ENCODE data around the gene GPN2.
"Not testable (repeated sequence)": the region's sequence is repeated elsewhere in the genome, so short reads cannot be mapped to it uniquely, and the experiment has no call there.

The GPN2 gene

DNA sequence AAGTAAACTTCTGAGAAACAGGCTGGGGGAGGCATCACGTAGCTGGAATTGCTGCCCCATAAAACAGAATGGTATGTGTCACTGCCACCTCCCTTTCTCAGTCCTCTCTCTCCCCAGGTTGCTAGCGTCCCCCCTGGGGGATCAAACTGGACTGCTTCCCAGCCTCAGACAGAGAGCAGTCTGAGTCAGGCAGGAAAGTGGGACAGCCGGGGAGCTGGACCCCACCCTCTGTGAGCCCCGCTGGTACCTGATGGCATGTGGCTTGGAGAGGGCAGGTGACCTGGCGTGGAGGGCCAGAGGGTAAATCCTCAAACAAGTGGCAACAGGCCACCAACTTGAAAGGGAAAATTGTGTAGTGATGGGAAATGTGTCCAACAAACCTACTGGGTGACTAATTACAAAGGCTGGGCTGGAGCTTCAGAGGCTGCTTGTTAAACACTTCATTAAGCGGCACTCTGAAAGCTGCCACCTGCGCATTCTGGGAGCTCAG, 28.1 kb downstream of the GPN2 start:
- H3K27ac ChIP-seq: peak overlapping the region in 20 of 21 experiments; percentile 68 to 98 (median 93)
- no peak overlapping the region for H3K4me3 ChIP-seq

DNA sequence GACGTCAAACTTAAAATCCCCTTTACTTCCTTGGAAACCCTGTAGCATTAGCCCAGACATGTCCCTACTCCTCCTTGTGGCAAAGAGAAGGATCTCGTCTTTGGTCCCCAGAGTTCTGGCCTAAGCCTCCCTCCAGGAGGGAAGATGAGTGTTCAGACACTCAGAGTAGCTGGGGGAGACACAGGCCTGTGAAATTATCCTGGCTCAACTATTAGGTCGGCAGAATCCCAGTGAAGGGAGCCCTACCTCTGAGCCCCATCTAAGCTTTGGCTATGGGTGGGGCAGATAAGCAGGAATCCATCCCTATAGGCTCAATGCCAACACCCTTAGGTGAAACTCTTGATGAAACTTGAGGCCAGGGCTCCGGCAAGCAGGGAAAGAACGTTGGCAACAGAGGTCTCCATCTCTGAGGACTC, 28.8 kb downstream of the GPN2 start:
- peak overlapping the region in 20 of 21 experiments; percentile 68 to 98 (median 93) for H3K27ac ChIP-seq

DNA sequence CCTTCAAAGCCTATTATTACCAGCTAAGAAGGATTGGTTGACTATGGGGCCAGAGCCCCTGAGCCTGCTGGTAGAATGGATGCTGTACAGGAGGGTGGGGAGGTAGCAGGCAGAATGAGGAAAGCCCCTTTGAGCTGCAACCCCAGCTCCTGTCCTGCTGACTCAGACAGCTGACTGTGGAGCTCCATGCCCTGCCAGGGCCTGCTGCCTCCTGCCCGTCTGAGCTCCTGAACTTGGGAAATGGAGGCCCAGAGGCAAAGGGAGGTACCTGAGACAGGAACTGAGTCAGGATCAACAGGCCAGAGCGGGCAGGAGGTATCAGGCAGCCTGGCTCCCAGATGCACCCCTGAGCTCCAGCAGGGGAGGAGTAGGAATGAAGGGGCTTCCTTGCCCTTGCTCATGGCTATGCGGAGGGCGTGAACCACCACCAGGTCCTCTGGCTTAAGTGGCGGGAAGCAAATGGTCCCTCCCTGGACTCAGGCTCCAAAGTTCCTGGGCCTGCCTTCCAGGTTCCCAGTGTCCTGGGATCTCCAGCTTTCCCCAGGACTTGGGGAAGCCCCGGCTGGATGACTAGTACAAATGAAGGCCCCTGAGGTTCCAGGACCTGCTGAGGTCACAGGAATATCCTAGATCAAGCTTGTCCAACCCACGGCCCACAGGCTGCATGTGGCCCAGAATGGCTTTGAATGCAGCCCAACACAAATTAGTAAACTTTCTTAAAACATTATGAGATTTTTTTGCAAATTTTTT, 31.0 kb downstream of the GPN2 start:
- Histone ChIP-seq H3K4me3 (no peak overlapping the region), H3K27ac (peak overlapping the region in 20 of 21 experiments; percentile 54 to 98 (median 92))

More for the DNA sequence above, 28.8 kb downstream of the GPN2 start:
- no peak overlapping the region for H3K4me3 ChIP-seq

DNA sequence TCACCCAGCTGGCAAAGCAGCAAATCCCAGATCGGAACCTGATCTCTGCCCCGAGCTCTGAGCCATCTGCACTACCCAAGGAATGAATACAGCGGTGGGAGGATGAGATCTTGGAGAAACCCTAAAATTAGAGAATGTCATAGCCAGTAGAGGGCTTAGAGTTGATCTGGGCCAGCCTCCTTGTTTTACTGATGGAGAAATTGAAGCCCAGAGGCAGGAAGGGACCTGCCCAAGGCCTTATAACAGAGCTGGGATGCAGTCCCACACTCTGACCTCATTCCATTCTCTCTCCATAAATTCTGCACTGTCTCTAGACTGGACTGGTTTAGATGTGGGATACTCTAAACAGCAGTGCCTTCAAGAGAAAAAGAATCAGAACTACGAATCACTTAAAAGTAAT, 31.9 kb downstream of the GPN2 start:
- no peak overlapping the region for H3K4me3 ChIP-seq
- peak overlapping the region in 20 of 21 experiments; percentile 54 to 98 (median 87) for H3K27ac ChIP-seq

DNA sequence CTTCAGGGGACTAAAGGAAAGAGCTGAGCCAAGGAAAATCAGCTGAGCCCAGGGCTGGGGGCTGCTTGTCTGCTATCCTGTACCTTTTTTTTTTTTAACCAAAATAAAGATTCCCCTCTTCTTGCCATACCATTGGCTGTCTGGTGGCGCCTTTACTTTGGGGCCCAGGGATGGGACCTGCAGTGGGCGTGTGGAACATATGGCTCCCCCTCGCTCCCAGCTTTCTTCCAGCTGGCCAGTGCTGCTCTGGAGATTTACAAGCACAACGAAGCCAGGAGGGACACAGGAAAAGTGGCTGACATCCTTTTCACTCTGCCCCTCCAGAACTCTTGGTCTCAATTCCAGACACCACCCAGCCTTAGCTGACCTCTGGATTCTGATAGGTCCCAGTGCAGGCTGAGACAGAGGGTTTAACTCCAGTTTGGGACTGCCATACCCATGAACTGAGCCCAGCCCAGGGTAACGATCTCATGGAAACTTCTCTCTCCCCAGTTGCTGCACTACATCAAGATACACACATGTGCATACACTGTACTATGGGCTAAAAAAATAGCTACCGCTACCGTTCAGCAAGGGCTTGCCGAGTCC, 32.5 kb downstream of the GPN2 start:
- Histone ChIP-seq H3K4me3 (no peak overlapping the region), H3K27ac (peak overlapping the region in 20 of 21 experiments; percentile 43 to 98 (median 87))

DNA sequence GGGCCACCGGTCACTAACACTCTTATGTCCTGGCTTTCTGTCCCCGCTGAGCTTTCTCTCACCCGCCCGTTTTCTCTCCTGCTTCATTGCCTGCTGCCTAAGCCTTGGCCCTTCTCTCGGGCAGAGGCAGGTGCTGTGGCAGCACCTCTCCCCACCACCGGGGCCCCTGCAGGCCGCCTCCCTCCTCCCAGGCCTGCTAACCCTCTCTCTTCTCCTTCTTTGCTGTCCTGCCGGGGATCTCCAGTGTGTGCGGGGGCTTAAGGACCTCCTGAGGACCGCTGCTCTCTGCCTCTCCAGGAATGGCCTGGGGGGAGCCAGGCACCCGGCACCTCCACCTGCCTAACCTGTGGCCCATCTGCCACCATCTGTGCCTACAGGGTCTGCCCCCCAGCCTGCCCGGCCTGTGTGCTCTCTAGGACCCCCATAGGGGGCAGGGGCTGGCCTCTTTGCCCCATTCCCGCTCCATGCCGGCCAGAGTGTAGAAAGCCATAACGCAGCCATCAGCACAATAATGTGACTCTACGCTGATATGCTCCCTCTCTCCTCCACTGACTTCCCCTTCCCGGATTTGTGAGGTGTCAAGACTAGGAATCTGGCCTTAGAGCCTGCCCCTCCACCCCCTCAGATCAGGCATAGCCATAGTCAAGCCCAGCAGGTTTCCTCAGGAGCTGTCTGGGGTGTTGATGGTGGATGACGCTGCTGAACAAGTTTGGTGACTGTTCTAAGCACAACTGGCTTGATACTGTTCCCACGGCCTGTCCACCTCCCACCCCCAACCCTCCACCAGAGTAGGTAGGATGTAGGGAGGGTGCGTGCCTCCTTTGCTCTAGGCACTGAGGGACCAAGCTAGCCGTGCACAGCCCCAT, 33.2 kb downstream of the GPN2 start:
- peak overlapping the region; percentile 19 to 98 (median 87) for H3K27ac ChIP-seq

DNA sequence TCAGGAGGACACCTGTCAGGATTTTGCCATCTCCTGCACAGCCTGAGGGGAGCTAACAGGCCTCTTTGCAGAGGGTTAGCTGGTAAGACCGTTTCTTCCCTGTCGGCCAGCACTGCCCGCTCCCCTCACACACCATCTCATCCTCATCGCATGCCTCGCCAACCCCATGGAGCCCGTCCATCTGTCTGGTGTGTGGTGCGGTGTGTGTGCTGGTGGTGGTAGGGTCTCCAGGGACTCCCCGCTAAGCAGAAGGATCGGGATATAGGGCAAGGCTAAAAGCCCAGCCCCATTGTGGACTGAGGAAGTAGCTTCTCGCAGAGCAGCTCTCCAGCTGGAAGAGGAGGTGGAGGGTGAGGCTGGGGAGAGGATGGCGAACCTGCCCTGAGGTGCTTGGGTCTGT, 33.9 kb downstream of the GPN2 start:
- no peak overlapping the region for H3K4me3 ChIP-seq
- H3K27ac ChIP-seq: peak overlapping the region in 20 of 21 experiments; percentile 19 to 98 (median 87)

More for the DNA sequence above, 33.2 kb downstream of the GPN2 start:
- peak overlapping the region in 1 of 7 experiments; percentile 14 for H3K4me3 ChIP-seq

DNA sequence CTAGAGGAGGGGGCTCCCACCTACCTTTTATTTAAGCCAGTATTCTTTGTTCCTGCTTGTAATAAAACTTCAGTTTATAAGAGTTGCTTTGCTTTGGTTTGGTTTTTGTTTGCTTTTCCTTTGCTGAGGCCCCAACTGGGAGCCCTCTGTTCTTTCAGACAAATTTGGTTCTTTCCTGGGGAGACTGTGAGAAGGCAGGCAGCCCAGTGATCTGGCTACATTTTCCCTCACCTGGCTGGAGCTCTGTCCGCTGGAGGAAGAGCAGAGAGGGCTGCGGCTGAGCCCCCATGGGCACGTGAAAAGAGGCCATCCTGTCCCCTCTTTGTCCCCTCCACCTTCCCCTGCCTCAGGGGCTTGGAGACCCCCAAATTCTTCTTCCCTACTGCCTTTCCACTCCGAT, 34.4 kb downstream of the GPN2 start:
- Histone ChIP-seq H3K4me3 (no peak overlapping the region), H3K27ac (peak overlapping the region in 20 of 21 experiments; percentile 3 to 98 (median 87))

DNA sequence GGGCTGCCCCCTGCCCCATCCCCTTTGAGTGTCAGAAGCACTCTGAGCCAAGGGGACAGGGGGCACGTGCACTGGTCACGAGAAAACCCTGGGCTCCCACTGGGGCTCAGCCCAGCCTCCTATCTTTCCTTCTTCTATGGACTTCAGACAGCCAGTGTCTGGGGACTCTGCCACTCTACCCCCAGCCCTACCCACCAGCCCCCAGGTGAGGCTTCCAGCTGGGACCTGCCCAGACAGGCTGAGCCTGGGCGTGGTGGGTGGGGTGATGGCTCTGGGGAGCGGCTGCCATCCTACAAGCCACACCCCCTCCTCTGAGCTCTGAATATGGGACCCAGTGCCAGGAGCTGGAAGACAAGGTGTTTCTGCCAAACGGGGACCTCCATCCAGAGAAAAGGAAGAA, 35.2 kb downstream of the GPN2 start:
- Histone ChIP-seq H3K27ac (peak overlapping the region in 19 of 21 experiments; percentile 32 to 98 (median 87)), H3K4me3 (no peak overlapping the region)

DNA sequence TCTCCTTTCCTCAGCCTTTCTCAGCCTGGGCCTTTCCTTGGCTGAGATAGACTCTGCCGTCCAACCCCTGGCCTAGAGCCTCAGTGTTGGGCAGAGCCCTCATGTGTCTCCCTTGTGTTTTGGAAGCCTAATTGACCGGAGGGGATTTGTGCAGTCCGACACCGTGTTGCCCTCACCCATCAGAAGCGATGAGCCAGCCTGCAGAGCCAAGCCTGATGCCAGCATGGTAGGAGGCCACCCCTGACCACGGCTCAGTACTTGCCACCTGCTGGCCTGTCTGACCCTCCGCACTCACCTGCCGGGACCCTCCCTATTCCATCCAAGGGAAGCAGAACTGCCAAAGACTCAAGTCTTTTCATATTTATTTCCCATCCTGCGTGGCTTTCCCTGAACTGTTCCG, 36.5 kb downstream of the GPN2 start:
- no peak overlapping the region for H3K4me3 ChIP-seq
- H3K27ac ChIP-seq: peak overlapping the region in 19 of 21 experiments; percentile 17 to 98 (median 87)

DNA sequence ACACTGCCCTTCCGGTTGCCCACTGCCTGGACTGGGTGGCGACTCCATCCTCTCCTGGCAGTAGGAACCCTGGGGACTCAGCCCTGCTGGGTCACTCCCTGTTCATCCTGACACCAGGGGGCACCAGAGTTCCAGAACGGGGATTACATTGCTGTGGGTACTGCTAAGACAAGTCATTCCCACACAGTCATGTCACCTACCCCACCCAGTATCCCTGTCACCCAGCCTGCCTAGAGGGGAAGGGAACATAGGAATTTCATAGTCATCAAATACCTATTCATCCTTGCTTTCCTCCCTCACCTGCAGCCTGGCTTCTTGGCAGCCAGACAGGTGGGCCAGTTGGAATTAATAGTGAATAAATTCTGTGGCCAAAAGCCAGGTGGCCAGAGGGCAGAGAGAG, 36.9 kb downstream of the GPN2 start:
- H3K4me3 ChIP-seq: no peak overlapping the region
- peak overlapping the region in 18 of 21 experiments; percentile 17 to 98 (median 87) for H3K27ac ChIP-seq

DNA sequence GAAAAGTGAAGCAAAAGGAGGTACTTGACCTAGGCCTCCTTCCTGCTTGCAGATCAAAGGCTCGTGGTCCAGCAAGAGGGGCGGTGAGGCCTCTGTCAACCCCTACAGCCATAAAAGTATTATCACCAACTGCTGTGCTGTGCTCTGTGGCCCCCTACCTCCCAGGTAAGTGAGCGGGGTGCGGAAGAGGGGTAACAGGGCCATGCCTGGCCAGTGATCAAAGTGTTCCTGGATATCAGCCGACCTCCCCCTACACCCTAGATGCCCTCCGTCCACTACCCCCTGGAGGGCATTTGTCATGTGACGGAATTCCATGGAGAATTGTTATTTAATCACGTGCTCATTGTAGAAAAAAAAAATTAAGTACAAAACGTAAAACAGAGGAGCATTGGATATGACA, 37.4 kb downstream of the GPN2 start:
- peak overlapping the region in 8 of 21 experiments; percentile 15 to 98 (median 68) for H3K27ac ChIP-seq

DNA sequence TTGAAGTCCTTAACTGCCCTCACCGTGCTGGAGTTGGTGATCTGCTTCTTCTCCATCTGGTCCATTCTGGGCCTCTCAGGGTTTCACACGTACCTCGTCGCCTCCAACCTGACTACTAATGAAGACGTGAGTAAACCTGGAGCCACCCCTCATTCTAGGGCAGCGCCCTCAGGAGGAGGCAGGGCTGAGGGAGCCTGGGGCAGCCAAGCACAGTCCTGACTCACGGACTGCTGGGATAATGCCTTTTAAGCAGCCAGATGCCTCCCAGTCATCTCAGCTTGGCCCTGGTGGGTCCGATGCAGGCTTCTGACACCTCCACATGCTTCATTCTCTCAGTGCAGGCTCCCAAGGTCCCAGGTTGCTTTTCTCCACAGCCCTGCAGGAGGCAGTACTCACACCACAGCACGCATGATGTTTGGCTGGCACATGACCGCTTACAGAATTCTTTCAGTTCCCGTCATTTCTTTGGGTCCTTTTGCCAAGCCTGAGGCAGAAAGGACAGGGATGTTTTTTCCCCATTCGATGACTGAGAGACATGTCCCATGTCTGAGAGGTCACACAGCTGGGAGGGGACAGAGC, 38.9 kb downstream of the GPN2 start:
- Histone ChIP-seq H3K4me3 (no peak overlapping the region), H3K27ac (peak overlapping the region in 10 of 21 experiments; percentile 1 to 81 (median 45))

More for the DNA sequence above, 37.4 kb downstream of the GPN2 start:
- no peak overlapping the region for H3K4me3 ChIP-seq

DNA sequence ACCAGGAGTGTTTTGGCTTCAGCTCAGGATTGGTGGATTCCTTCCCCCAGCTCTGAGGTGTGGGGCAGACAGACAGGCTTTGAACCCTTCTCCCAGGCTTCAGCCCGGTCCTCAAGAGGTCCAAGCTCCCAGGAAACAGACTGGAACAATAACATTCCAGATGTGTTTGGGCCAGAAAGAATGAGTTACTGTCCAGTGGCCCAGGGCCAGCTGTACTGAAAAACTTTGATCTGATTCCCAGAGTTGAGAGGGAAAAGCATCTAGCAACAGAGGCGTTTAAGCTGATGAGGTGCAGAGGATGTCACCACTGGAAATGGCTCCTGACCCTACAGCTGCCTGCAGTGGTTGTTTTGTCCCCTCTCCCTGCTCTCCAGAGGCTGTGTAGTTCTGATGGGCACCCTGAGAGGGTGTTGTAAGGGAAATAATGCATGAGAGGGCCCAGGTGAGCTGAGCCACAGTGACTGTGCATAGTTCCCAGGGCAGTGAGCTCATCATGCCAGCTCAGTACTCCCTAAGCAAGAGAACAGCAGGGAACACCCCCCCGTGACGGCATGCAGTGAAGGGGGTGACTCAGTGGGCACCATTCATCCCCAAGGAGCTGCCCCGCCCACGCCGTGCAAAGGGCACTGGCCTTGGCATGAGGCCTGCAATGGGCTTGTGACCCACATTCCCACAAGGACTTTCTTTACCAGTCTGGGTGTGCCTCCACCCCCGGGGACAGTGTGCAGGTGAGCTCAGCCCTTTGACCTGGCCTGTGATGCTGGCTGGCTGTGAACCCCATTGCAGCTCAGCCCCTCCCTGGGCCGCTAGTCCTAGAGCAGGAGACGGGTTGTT, 40.9 kb downstream of the GPN2 start:
- H3K4me3 ChIP-seq: no peak overlapping the region
- H3K27ac ChIP-seq: peak overlapping the region in 15 of 21 experiments; percentile 2 to 81 (median 52)

DNA sequence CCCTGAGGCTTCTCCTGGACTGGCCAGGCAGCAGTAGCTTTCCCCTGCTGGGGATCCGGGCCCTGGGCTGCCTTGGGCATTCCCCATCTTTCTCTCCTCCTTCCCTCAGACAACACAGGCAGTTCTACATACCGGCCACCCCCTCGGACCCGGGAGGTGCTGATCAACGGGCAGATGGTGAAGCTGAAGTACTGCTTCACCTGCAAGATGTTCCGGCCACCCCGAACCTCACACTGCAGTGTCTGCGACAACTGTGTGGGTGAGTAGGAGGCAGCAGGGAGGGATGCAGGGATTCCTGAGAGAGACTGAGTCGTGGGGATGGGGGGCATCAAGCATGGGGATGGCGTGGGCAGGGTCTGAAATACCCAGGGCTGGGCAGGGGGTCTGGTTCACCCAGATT, 41.6 kb downstream of the GPN2 start:
- Histone ChIP-seq H3K27ac (peak overlapping the region in 15 of 21 experiments; percentile 2 to 81 (median 52)), H3K4me3 (no peak overlapping the region)

DNA sequence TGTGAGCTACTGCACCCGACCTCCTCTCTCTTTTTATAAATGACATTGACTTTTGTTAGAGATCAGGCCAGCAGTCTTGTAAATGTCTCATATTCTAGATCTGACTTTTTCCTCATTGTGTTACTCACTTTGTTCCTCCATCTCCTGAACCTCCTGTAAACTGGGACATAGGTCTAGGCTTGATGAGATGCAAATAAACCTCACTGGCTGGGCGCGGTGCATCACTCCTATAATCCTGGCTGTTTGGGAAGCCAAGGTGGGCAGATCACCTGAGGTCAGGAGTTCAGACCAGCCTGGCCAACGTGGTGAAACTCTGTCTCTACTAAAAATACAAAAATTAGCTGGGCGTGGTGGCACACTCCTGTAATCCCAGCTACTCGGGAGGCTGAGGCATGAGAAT, 42.3 kb downstream of the GPN2 start:
- H3K27ac ChIP-seq: peak overlapping the region in 2 of 21 experiments; percentile 72 to 81
- not testable (repeated sequence) for H3K4me3 ChIP-seq

DNA sequence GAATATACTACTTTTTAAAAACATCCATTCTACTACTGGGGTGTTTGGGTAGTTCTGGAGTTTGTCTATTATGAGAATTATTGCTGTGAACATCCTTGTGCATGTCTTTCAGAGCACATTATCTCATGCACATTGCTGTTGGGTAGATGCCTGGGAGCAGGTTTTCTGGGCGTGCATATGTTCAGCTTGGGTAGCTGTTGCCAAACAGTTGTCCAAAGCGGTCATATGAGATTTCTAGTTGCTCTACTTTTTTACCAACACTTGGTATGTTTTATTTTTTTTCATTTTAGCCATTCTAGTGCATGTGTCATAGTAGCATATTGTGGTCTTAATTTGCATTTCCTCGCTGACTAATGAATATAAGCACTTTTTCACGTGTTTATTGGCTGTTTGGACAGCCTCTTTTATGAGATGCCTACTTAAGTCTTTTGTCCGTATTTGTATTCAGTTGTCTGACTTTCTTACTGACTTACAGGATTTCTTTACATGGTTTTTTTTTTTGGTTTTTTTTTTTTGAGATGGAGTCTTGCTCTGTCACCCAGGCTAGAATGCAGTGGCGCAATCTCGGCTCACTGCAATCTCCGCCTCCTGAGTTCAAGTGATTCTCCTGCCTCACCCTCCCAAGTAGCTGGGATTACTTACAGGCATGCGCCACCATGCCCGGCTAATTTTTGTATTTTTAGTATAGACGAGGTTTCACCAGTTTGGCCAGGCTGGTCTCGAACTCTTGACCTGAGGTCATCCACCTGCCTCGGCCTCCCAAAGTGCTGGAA, 45.5 kb downstream of the GPN2 start:
- no peak overlapping the region for H3K27ac ChIP-seq

DNA sequence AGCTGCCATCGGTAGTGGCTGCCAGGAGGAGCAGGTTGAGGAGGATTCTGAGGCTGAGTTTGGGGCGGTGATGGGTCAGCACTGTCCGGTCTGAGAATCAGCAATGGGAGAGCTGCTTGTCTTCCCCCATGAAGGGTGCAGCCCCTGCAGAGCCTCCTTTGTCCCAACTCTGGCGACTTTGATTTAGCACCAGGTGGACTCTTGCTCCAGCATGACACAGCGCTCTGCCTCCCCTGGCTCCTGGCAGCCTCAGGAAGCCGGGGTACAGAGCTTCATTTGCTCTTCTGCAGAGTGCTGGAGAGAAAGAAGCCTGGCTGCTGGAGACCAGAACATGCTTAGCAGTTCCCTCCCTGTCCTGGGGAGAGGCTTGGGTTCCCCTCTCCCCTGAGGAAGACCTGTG, 50.3 kb downstream of the GPN2 start:
- H3K27ac ChIP-seq: peak overlapping the region in 4 of 21 experiments; percentile 16 to 77 (median 60)
- no peak overlapping the region for H3K4me3 ChIP-seq

More for the DNA sequence above, 45.5 kb downstream of the GPN2 start:
- H3K4me3 ChIP-seq: no peak overlapping the region

Data from skin epidermis (tissue), 12 donors.